Measurements from ENCODE around the gene ZWILCH.
"Not testable (repeated sequence)": the region's sequence is repeated elsewhere in the genome, so short reads cannot be mapped to it uniquely, and the experiment has no call there.

The ZWILCH gene

DNA sequence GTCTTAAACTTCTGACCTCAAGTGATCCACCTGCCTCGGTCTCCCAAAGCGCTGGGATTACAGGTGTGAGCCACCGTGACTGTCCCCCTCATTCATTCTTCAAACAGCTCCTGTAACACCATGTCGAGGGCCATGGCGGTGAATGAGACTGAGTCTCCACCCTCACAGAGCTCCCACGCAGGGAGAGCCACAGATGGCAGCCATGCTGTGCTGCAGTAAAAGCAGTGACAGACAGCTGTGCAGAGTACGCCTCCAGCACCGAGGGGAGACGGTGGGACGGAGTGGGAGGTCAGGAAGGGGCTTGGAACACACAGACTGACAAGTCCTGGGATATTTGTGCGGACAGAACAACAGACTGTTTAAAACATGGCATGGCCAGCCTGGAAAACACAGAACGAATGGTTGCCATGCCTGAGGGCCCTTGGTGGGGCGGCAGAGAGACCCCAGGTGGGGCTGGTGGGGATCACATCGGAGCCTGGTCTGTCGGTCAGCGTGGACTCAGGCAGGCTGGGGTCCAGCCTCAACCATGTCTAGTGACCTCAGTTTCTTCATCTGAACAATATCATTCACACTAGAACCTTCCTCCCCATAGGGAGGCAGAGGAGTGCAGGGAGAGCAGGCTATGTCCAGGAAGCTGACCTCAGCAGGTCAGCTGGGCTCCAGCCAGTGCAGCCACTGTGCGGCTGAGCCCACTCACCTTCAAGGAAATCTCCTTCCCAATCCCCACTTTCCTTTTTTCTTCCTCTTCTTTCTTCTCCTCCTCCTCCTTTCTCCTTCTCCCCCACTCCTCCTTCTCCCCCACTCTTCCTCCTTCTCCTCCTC is 81.2 kb downstream of the ZWILCH start:
- no peak for DNase-seq (ENCODE audit: low read depth)

DNA sequence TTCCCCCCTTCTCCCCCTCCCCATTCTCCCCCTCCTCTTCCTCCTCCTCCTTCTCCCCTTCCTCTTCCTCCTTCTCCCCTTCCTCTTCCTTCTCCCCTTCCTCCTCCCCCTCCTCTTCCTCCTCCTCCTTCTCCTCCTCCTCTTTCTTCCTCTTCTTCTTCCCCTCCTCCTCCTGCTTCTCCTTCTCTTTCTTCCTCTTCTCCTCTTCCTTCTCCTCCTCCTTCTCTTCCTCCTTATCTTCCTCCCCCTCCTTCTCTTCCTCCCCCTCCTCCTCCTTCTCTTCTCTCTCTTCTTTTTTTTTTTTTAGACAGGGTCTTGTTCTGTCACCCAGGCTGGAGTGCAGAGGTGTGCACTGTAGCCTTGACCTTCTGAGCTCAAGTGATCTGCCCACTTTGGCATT is 81.9 kb downstream of the ZWILCH start:
- no peak for DNase-seq (ENCODE audit: low read depth)

DNA sequence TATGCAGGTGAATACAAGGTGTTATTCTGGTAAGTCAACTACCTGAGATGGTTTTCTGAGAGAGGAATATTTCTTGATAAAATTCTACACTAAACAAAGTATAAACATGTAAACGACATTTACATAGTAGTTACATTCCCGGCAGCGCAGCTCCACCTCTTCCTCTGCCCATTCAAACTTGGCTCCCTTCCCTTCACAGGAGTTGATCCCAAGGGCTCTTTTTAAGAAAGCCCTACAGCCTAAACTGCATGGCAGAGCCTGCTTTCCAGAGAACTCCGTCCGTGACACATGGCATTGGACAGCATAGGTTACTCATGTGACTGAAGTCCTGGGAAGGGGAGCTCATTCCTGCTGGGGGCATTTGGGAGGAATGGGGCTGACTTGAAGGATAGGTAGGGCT is 82.6 kb downstream of the ZWILCH start:
- no peak for DNase-seq (ENCODE audit: low read depth)

DNA sequence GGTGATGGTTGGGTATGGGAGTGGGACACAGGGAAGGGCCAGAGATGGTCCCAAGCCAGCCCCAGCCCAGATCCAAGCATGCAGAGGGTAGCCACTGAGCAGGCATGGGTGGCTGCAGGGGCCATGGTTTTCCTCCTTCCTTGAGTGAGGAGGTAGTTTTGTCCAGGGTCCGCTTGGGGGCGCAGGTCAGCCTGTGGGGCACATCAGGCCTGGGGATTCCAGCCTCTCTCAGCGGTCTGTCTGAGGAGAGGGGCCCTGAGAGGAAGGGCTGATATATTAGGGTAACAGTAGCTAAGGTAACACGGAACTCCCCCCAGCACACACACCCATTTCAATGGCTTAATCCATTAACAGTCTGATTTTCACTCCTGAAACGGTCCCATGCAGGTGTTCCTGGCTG is 83.4 kb downstream of the ZWILCH start:
- no peak for DNase-seq (ENCODE audit: low read depth)

DNA sequence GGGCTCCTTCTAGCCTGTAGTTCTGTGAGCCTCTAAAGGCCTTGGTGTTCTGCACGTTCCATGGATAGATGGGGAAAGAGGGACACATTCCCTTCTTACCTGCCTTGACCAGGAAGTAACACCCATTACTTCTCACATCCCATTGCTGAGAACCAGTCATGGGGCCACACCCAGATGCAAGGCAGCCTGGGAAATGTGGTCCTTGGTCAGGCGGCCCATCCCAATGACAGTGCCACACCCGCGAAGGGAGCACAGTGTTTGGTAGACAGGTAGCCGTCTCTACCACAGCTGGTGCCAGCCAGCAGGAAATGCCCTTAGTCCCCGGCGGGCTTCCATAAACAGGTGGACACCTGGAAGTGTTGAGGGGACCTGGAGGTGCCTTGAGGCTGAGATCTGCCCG is 83.8 kb downstream of the ZWILCH start:
- DNase-seq (ENCODE audit: low read depth): no peak

DNA sequence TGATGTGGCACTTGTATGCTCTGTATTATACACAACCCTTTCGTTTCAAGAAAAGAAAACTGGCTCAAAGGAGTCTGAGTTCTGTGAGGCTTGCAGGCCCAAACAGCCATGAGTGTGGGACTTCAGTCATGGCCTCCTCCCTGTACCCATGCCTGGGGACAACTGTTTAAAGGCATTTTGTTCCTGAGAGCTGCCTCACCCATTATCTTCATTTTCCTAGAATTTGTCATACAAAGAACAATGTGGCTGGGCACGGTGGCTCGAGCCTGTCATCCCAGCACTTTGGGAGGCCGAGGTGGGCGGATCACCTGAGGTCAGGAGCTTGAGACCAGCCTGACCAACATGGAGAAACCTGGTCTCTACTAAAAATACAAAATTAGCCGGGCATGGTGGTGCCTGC is 84.3 kb downstream of the ZWILCH start:
- DNase-seq (ENCODE audit: low read depth): not testable (repeated sequence)

DNA sequence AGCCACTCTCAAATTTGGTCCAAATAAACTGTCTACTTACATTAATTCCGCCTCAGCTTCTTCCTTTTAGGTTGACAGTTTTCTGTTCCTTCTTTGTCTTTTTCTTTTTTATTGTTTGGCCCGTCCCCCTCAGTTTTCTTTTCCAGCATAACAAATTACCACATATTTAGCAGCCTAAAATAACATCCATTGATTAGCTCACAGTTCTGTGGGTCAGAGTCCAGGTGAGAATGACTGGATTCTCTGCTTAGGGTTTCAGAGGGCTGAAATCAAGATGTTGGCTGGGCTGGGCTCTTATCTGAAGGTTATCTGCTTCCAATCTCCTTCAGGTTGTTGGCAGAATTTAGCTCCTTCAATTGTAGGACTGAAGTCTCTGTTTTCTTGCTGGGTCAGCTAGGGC is 85.3 kb downstream of the ZWILCH start:
- DNase-seq (ENCODE audit: low read depth): no peak

DNA sequence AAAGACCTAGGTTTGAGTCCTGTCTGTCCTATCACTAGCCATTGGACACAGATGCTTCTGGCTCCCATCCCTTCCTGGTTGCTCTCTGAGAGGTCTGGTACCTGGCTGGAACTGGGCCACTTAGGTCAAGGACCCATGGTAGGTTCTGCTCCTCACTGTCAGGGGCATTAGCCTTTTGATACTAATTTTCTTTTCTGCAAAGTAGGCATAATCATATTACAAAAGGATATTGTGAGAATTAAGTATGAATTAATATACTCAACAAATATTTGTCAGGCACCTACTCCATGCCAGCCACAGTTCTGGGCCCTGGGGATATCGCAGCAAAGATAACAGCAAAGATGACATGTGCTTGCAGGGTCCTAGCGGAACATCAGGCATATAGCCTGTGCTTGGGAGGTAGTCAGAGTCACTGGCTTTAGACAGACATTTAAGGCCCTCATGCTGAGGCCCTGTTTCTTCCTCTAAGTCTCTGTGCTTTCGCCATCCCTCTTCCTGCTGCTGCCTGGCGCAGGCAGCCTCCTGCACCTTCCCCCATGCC is 86.3 kb downstream of the ZWILCH start:
- DNase-seq (ENCODE audit: low read depth): no peak

DNA sequence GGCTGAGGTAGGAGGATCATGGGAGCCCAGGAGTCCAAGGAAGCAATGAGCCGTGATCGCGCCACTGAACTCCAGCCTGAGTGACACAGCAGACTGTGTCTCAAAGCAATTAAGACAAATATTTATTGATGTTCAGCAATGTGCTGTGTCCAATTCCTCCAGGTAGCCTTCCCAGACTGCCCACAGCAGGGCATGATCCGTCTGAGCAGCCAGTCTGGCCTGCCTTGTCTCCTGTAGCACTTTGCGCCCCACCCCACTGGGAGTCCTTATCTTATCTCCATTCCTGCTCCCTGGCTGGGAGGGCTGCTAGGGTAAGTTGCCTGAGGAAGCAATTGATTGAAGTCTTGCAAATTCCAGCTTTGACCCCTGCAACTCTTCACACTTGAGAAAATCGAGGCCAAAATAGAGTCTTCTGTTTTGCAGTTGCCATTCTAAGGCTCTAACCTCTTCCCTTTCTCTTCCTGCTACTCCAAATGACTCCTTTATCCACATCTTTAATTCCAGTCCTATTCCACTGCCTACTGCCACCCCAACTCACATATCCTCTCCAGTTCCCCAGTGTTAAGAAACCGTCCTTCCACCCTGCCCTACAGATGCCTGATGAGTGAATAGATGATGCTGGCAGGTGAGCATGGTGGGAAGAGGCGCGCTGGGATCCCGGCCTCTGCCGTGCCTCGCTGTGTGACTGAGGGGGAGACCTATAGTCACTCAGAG is 87.5 kb downstream of the ZWILCH start:
- no peak for DNase-seq (ENCODE audit: low read depth)

DNA sequence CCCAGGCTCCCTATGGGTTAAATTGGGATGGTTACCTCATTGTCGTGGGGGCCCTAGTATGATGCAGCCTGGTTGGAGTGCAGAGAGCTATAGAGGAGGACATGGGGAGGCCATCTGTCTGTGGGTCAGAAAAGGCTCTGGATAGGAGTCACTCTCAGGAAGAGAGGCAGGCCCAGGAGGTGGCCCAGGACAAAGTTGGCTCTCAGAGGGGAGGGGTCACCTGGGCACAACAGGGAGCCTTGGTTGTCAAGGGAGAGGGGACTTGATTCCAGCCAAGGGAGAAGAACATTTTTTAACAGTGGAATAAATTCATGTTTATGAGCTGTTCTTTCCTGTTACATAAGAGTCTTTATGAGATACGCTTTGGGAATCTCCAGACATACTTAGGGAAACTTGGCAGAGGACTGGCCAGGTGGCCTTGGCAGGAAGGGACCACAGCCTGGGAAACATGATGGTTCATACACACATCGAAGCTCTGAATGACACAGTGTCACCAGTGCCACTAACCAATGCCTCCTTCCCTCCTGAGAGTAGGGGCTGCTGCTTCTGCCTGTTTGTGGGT is 88.2 kb downstream of the ZWILCH start:
- DNase-seq (ENCODE audit: low read depth): no peak

DNA sequence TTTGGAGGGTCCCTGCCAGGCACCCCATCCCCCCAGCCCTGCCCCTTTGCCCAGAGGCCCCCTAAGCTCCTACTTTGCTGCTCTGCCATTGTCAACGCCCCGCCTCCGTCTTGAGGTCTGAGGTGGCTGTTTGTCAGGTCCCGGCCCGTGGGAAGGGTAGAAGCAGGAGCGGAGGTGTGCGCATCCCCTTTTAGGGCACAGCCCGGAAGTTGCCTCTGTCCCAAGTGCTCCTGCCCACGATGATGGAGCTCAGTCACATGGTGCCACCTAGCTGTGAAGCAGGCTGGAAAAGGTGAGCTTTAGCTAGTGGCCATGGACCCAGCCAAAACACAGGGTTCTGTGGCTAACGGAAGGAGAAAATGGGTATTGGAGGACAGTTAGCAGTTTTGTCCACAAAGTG is 89.2 kb downstream of the ZWILCH start:
- DNase-seq (ENCODE audit: low read depth): no peak

DNA sequence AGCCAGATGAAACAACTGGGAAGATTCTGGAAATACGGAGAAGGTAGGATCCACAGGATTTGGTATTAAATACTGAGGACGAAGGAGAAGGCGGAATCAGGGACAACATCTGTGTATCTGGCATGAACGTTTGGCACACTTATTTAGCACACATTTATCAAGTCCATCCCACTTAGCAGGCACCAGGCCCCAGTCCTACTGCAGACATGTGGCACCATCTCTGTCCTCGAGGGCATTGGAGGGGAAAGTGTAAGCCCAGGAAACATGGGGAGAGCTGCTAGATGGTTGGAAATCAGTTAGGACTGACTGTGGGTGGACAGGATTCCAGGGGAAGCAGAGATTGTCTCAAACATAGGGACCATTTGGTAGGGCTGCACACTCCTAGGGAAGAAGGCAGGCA is 89.7 kb downstream of the ZWILCH start:
- no peak for DNase-seq (ENCODE audit: low read depth)

DNA sequence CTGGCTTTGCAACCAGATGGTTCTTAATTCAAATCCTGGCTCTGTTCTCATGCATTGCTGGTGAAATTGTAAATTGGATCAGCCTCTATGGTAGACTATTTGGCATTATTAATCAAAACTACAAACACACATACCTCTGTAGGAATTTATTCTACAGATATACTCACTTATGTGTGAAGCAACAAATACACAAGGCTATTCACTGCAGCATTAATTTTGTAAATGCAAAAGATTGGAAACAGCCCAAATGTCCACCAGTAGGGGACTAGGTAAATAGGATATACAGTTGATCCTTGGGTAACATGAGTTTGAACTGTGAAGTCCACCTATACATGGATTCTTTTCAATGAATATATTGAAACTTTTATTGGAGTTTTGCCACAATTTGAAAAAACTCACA is 90.2 kb downstream of the ZWILCH start:
- DNase-seq (ENCODE audit: low read depth): no peak

DNA sequence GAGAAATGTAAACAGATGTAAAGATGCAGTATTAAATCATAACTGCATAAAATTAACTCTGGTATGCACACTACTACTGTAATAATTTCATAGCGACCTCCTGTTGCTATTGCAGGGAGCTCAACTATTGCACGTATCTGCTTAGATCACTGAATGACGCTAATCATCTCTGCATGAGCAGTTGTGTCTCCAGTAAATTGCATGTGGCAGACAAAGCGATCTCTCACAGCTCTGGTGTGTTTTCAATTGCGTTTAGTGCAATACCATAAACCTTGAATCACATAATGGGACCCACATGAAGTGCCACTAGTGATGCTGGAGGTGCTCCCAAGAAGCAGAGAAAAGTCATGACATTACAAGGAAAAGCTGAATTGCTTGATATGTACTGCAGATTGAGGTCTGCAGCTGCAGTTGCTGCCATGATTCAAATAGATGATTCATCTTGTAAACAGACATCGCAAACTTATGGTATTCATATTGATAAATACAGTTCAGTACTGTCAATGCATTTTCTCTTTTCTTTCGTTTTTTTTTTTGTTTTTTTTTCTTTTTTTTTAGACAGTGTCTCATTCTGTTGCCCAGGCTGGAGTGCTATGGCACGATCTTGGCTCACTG is 90.9 kb downstream of the ZWILCH start:
- no peak for DNase-seq (ENCODE audit: low read depth)

DNA sequence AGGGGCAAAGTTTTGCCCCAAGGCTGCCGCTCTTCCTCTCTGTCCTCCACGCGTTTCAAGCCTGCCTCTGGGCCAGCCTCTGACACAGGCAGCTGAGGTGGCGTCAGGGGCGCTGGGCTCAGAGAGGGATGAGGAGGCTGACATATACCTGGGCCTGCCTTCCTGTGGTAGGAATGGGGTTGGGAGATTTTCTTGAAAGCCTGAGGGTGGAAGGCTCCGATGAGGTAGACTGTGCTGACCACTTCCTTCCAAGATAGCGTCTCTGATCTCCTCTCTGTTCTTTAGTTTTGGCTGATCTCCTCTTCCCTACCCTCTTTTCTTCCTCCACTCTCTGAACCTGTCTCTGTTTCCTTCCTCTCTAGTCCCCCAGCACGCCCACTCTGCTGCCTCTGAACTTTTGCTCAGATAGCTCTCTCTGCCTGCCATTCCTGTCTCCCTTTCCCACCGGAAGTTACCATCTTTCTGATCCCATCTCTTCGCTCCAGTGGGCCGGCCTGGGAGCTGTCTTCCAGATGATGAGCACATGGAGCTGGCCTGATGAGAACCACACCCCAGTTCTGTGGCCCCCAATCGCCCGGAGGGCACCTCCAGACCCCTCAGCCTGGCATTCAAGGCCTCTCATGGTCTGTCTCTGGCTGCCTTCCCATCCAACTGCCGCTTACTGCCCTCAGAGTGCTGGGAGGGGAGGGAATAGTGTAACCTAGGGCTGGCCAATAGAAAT is 93.1 kb downstream of the ZWILCH start:
- DNase-seq (ENCODE audit: low read depth): no peak
